Measurements from ENCODE around the gene SERPINB5.

DNA sequence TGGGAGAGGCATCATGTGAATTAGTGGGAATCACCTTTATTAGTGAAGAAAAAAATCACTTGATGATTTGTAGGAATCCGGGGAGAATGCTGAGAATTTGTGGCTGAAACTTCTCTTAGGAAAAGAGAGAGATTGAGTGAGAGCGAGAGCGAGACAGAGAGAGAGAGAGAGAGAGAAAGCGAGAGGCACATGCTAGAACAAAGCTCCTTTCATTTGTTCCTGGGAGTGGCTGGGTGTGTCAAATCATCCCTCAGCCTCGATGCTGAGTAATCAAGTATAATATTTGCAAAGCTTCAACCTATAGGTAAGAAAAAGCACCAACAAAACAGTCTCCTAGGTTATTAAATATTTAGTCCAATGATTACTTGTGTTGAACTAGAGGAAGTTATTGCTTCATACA is 4.4 kb upstream of the SERPINB5 start:
- TF ChIP-seq, protein P1, sequence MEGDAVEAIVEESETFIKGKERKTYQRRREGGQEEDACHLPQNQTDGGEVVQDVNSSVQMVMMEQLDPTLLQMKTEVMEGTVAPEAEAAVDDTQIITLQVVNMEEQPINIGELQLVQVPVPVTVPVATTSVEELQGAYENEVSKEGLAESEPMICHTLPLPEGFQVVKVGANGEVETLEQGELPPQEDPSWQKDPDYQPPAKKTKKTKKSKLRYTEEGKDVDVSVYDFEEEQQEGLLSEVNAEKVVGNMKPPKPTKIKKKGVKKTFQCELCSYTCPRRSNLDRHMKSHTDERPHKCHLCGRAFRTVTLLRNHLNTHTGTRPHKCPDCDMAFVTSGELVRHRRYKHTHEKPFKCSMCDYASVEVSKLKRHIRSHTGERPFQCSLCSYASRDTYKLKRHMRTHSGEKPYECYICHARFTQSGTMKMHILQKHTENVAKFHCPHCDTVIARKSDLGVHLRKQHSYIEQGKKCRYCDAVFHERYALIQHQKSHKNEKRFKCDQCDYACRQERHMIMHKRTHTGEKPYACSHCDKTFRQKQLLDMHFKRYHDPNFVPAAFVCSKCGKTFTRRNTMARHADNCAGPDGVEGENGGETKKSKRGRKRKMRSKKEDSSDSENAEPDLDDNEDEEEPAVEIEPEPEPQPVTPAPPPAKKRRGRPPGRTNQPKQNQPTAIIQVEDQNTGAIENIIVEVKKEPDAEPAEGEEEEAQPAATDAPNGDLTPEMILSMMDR (IDR thresholded peaks at IDR 0.05 in 4 of 5, conservative IDR thresholded peaks at IDR 0.05 in 1 of 5) = no peak
- no peak for TF ChIP-seq POLR2A (IDR thresholded peaks at IDR 0.05)
